Liver (tissue), 9 donors: ENCODE results near the gene ZNF280B. TPM values are rescaled to one million over a fixed set of nuclear protein-coding genes. Genes with fewer than 3 reads are reported as not detected.

Source experiments
- DNase-seq: peaks from one replicate; pipeline ENCODE4 v3.0.0-alpha.2; 2017; ENCODE audit warnings: low spot score
- H3K27ac ChIP-seq, 2 donors: one replicate each; pipeline ENCODE4 v1.7.0; 2013; ENCODE audit warnings: inconsistent platforms in 2 of 2, low read length in 2 of 2, control low read depth in 1 of 2, low read depth in 1 of 2, mild to moderate bottlenecking in 1 of 2
- H3K27me3 ChIP-seq, 4 donors: one replicate each; pipeline versions ENCODE4 v1.6.1 to v1.7.0; 2013; ENCODE audit warnings: low read length in 3 of 4, inconsistent platforms in 1 of 4, mild to moderate bottlenecking in 1 of 4, moderate library complexity in 1 of 4; ENCODE audit not compliant: control insufficient read depth in 4 of 4, insufficient read depth in 4 of 4
- H3K36me3 ChIP-seq, 4 donors: one replicate each; pipeline versions ENCODE4 v1.6.1 to v1.7.0; 2013; ENCODE audit warnings: low read length in 3 of 4, mild to moderate bottlenecking in 3 of 4, low read depth in 1 of 4, moderate library complexity in 1 of 4; ENCODE audit not compliant: control insufficient read depth in 4 of 4, insufficient read depth in 3 of 4
- H3K4me1 ChIP-seq, 4 donors: one replicate each; pipeline versions ENCODE4 v1.6.1 to v1.7.0; 2013; ENCODE audit warnings: low read length in 3 of 4, mild to moderate bottlenecking in 3 of 4, moderate library complexity in 1 of 4; ENCODE audit not compliant: control insufficient read depth in 4 of 4, insufficient read depth in 4 of 4
- H3K4me3 ChIP-seq, 3 donors: one replicate each; pipeline versions ENCODE4 v1.6.1 to v1.7.0; 2013; ENCODE audit warnings: low read length in 3 of 3, control low read depth in 1 of 3, low read depth in 1 of 3, mild to moderate bottlenecking in 1 of 3
- H3K9ac ChIP-seq, 2 donors: one replicate each; pipeline ENCODE4 v1.7.0; 2013; ENCODE audit warnings: low read length in 2 of 2, mild to moderate bottlenecking in 2 of 2, moderate library complexity in 2 of 2, control low read depth in 1 of 2, low read depth in 1 of 2
- H3K9me3 ChIP-seq, 4 donors: one replicate each; pipeline versions ENCODE4 v1.6.1 to v1.7.0; 2013; ENCODE audit warnings: low read length in 3 of 4; ENCODE audit not compliant: control insufficient read depth in 4 of 4
- ATF3 ChIP-seq: IDR thresholded peaks from 2 replicates; pipeline ENCODE4 v1.6.1; 2016; ENCODE audit warnings: antibody characterized with exemption
- CTCF ChIP-seq: fragments of 150-350 bp; IDR thresholded peaks from 2 replicates; pipeline ENCODE4 v1.5.1; 2017; ENCODE audit warnings: improper control_type of control experiment, low read depth, low read length; ENCODE audit not compliant: missing input control
- FOXA1 ChIP-seq: IDR thresholded peaks from 2 replicates; pipeline ENCODE4 v1.6.1; 2016; ENCODE audit warnings: antibody characterized with exemption
- FOXA2 ChIP-seq: IDR thresholded peaks from 2 replicates; pipeline ENCODE4 v1.6.1; 2016; ENCODE audit warnings: antibody characterized with exemption
- HNF4A ChIP-seq, 2 donors: conservative IDR thresholded peaks; 2 replicates each; pipeline ENCODE4 v1.6.1; 2016; ENCODE audit warnings: antibody characterized with exemption in 2 of 2, mild to moderate bottlenecking in 2 of 2
- JUND ChIP-seq, 2 donors: IDR thresholded peaks; 2 replicates each; pipeline ENCODE4 v1.6.1; 2016; ENCODE audit warnings: antibody characterized with exemption in 2 of 2
- MAX ChIP-seq: IDR thresholded peaks from 2 replicates; pipeline ENCODE4 v1.6.1; 2016; ENCODE audit warnings: antibody characterized with exemption
- NR2F2 ChIP-seq: IDR thresholded peaks from 2 replicates; pipeline ENCODE4 v1.6.1; 2016; ENCODE audit warnings: antibody characterized with exemption
- RAD21 ChIP-seq, 2 donors: IDR thresholded peaks; 2 replicates each; pipeline ENCODE4 v1.6.1; 2016; ENCODE audit warnings: antibody characterized with exemption in 2 of 2, mild to moderate bottlenecking in 2 of 2
- REST ChIP-seq: IDR thresholded peaks from 2 replicates; pipeline ENCODE4 v1.6.1; 2016; ENCODE audit warnings: antibody characterized with exemption, mild to moderate bottlenecking
- RXRA ChIP-seq, 2 donors: IDR thresholded peaks; 2 replicates each; pipeline ENCODE4 v1.6.1; 2017 to 2018; ENCODE audit warnings: antibody characterized with exemption in 2 of 2, mild to moderate bottlenecking in 1 of 2
- SP1 ChIP-seq: IDR thresholded peaks from 2 replicates; pipeline ENCODE4 v1.6.1; 2018; ENCODE audit warnings: antibody characterized with exemption, mild to moderate bottlenecking
- TAF1 ChIP-seq: conservative IDR thresholded peaks from 2 replicates; pipeline ENCODE4 v1.6.1; 2016; ENCODE audit warnings: antibody characterized with exemption, mild to moderate bottlenecking
- YY1 ChIP-seq: IDR thresholded peaks from 2 replicates; pipeline ENCODE4 v1.6.1; 2016; ENCODE audit warnings: antibody characterized with exemption, mild to moderate bottlenecking
- ZBTB33 ChIP-seq: IDR thresholded peaks from 2 replicates; pipeline ENCODE4 v1.6.1; 2016; ENCODE audit warnings: antibody characterized with exemption
- WGBS: extraction: QIAGEN DNeasy Blood & Tissue Kit; methylation state at CpG from one replicate; pipeline ENCODE4 v1.1.7; 2013; 5-methylcytosine and 5-hydroxymethylcytosine counted together
- polyA plus RNA-seq, 2 donors: library from polyadenylated mRNA; stranded (reverse) in 1 of 2; unstranded in 1 of 2; fragments of 200-250 nt in 1 of 2; fragments of >200 nt in 1 of 2; fragmentation: Nextera tagmentation in 1 of 2; extraction: Ambion mirVana in 1 of 2; gene quantifications; one replicate each; pipeline versions ENCODE4 v1.2.1 to v1.2.3, GENCODE V29; 2013 to 2015
- total RNA-seq, 2 donors: library from RNA; depleted of rRNA; stranded (reverse); fragments of >200 nt; gene quantifications; one replicate each; pipeline ENCODE4 v1.2.3, GENCODE V29; 2014
- donor health status: healthy.
- donor health status: healthy.
- donor health status: healthy.
- donor health status: healthy.
- donor health status: healthy.

ZNF280B gene
- total and polyA plus RNA-seq, 4 donors, result 0.03 to 0.84 (median 0.06) TPM

- no peak for TF ChIP-seq CTCF
- TF ChIP-seq SP1, result no peak
- TF ChIP-seq MAX, result no peak
- TF ChIP-seq NR2F2, result no peak
- TF ChIP-seq TAF1, result no peak
- no peak for TF ChIP-seq JUND (IDR thresholded peaks at IDR 0.05)
- no peak for TF ChIP-seq HNF4A (conservative IDR thresholded peaks at IDR 0.05)
- TF ChIP-seq FOXA2, result no peak
- TF ChIP-seq RXRA (IDR thresholded peaks at IDR 0.05), result no peak
These were observed 53.5 kb downstream of the ZNF280B start (continued) for GRCh38 chr22:22454997-22455396.

- no peaks in the 10 kb centered on the region for H3K36me3 ChIP-seq
- WGBS, result 65% methylated on average over 6 of the region's 6 CpGs
- H3K4me1 ChIP-seq, result no peaks in the 10 kb centered on the region
- no peak for TF ChIP-seq REST
- TF ChIP-seq SP1, result no peak
- TF ChIP-seq YY1, result no peak
- no peak for TF ChIP-seq TAF1
- TF ChIP-seq MAX, result no peak
- TF ChIP-seq FOXA2, result no peak
- no peak for TF ChIP-seq ATF3
- TF ChIP-seq FOXA1, result no peak
- H3K27ac ChIP-seq, result no peak overlapping the region
- H3K4me3 ChIP-seq, result no peak overlapping the region
- no peaks in the 10 kb centered on the region for H3K27me3 ChIP-seq
- no peak for DNase-seq
- no peak overlapping the region for H3K9ac ChIP-seq
- H3K9me3 ChIP-seq, result peaks cover 0 to 8% (median 6%) of the 10 kb centered on the region in 4 donors
These were observed 55.4 kb downstream of the ZNF280B start for GRCh38 chr22:22452996-22453686.

- H3K4me3 ChIP-seq, result no peak overlapping the region
- no peaks in the 10 kb centered on the region for H3K36me3 ChIP-seq
- H3K27me3 ChIP-seq, result no peaks in the 10 kb centered on the region
- H3K9ac ChIP-seq, result no peak overlapping the region
- TF ChIP-seq ZBTB33, result no peak
- no peak for TF ChIP-seq TAF1
- no peak for TF ChIP-seq RAD21 (IDR thresholded peaks at IDR 0.05)
- 62% methylated on average over 1 of the region's 1 CpG for WGBS
- H3K4me1 ChIP-seq, result no peaks in the 10 kb centered on the region
- peaks cover 0 to 8% (median 2%) of the 10 kb centered on the region in 4 donors for H3K9me3 ChIP-seq
- DNase-seq, result no peak
- H3K27ac ChIP-seq, result no peak overlapping the region
These were observed 56.3 kb downstream of the ZNF280B start for GRCh38 chr22:22452211-22452610.
